Erythroblast (primary cell): ENCODE measurements around the gene PLD2.
"Not testable (repeated sequence)": the region's sequence is repeated elsewhere in the genome, so short reads cannot be mapped to it uniquely, and the experiment has no call there.

ENCODE experiments used
- DNase-seq, 2 experiments: peaks; one replicate each; lab custom pipeline; 2025; lab: John Stamatoyannopoulos, UW
- GATA1 ChIP-seq: IDR thresholded peaks from 2 replicates; pipeline ENCODE4 v1.6.1; 2011; ENCODE audit warnings: low read depth, mild to moderate bottlenecking, control low read depth, low read length, moderate library complexity
- POLR2A ChIP-seq: IDR thresholded peaks from 2 replicates; pipeline ENCODE4 v1.6.1; 2011; ENCODE audit warnings: mild to moderate bottlenecking, low read length

The PLD2 gene

GRCh38 chr17:4802228-4802627 is 4.7 kb upstream of the PLD2 start, which contains the start of gene C17orf114:
Gene C17orf114 (minus strand): TSS chr17:4802328.
- DNase-seq = no peak
- TF ChIP-seq POLR2A (no peak), GATA1 (no peak)

- TF ChIP-seq GATA1 (no peak), POLR2A (no peak)
- DNase-seq = no peak
Observed at GRCh38 chr17:4806456-4806776, 536 bp upstream of the PLD2 start.

- TF ChIP-seq GATA1 (no peak), POLR2A (no peak)
- no peak for DNase-seq
Observed at GRCh38 chr17:4807605-4808377, 839 bp downstream of the PLD2 start.

GRCh38 chr17:4808378-4808767 is 1.4 kb downstream of the PLD2 start:
- TF ChIP-seq POLR2A (no peak), GATA1 (no peak)
- DNase-seq = no peak

- no peak for DNase-seq
- TF ChIP-seq POLR2A = no peak
- no peak for TF ChIP-seq GATA1
Observed at GRCh38 chr17:4810696-4811290, 3.8 kb downstream of the PLD2 start.

- TF ChIP-seq POLR2A = no peak
- DNase-seq = no peak
Observed at GRCh38 chr17:4811471-4811870, 4.5 kb downstream of the PLD2 start.

GRCh38 chr17:4812690-4813089 is 5.7 kb downstream of the PLD2 start:
- TF ChIP-seq GATA1 = no peak
- TF ChIP-seq POLR2A = no peak
- no peak for DNase-seq

- TF ChIP-seq GATA1 = no peak
- no peak for TF ChIP-seq POLR2A
- peak; percentile 28 to 41 for DNase-seq
Observed at GRCh38 chr17:4815043-4815675, 8.2 kb downstream of the PLD2 start.

- TF ChIP-seq GATA1 = no peak
- TF ChIP-seq POLR2A = no peak
- DNase-seq = no peak
Observed at GRCh38 chr17:4816826-4817225, 9.9 kb downstream of the PLD2 start.

- no peak for DNase-seq
- no peak for TF ChIP-seq GATA1
- TF ChIP-seq POLR2A = no peak
Observed at GRCh38 chr17:4818276-4818675, 11.3 kb downstream of the PLD2 start.

GRCh38 chr17:4822835-4823234 is 15.9 kb downstream of the PLD2 start:
- TF ChIP-seq POLR2A (no peak), GATA1 (no peak)
- DNase-seq = no peak

GRCh38 chr17:4823373-4824089 is 16.6 kb downstream of the PLD2 start:
- DNase-seq = no peak
- TF ChIP-seq POLR2A = no peak

- no peak for DNase-seq
- no peak for TF ChIP-seq GATA1
- no peak for TF ChIP-seq POLR2A
Observed at GRCh38 chr17:4827399-4827798, 20.4 kb downstream of the PLD2 start.

GRCh38 chr17:4832829-4833177 is 25.9 kb downstream of the PLD2 start:
- DNase-seq = not testable (repeated sequence)
